Measurements from ENCODE around the gene MAD2L1BP. TPM values are rescaled to one million over a fixed set of nuclear protein-coding genes. Genes with fewer than 3 reads are reported as not detected.

Gene MAD2L1BP
- total and polyA plus RNA-seq, 2 of the 13 experiments (the other 11 are each of a cell fraction or from before 2014, with no cell fraction given) = 54.2 to 55.5 TPM

DNA sequence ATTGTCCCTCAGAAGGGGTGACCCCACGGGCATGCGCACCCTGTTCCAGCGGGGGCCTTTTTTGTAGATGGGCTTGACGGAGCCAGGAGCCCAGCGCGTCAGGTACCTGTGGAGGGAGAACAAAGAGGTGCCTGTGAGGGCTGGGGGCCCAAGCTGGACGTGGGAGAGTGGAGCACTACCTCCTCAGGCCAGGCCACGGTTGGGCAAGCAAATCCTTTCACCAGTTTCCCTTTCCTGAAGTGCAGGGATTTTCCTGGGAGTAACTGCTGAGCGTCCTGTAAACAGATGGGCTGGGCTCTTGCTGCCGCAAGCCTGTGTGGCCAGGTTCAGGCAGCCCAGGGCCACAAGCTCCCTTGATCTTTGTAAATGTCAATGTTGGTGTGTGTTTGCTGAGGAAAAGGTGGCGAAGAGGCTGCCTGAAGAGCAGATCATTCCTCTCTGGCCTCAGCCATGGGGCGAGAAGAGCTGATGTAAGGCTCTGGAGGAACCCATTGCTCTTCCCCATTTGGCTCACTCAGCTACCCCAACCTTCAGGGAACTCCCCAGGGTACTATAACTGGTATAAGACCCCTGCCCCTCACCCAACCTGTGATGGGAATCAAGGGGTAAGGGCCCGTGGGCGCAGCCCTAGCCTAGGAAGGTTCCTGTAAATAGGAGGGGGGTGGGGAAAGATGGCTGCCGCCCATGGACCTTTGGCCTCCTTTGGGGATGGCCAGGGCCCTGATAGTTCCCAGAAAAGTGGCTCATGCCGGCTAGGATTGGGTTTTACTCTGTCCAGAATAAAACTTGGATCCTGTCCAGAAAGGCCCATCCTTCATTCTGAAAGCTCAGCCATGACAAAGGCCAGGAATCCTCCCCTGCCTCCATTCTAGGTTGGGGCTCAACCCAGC is 36.4 kb downstream of the MAD2L1BP start (continued):
- TF ChIP-seq ZBTB44 (CRISPR knock-in tag; IDR thresholded peaks at IDR 0.05) (no peak), CENPT (CRISPR knock-in tag; IDR thresholded peaks at IDR 0.05; ENCODE audit: low read depth) (no peak), RAD51 (IDR thresholded peaks at IDR 0.05; ENCODE audit: borderline replicate concordance) (no peak), ZKSCAN8 (CRISPR knock-in tag; IDR thresholded peaks at IDR 0.05; ENCODE audit: borderline replicate concordance) (peak; percentile 70; the same call in 1 of the 2 replicates), SNAPC2 (CRISPR knock-in tag; IDR thresholded peaks at IDR 0.05) (peak; percentile 97; the same call in 1 of the 2 replicates), ZNF562 (CRISPR knock-in tag; IDR thresholded peaks at IDR 0.05; ENCODE audit: borderline replicate concordance) (no peak), ZNF180 (CRISPR knock-in tag; IDR thresholded peaks at IDR 0.05; ENCODE audit: borderline replicate concordance, low read depth) (no peak), TARDBP (CRISPR knock-in tag; IDR thresholded peaks at IDR 0.05) (peak; percentile 86; the same call in 1 of the 2 replicates), ZSCAN12 (CRISPR knock-in tag; IDR thresholded peaks at IDR 0.05) (no peak), FUBP1 (CRISPR knock-in tag; IDR thresholded peaks at IDR 0.05; ENCODE audit: borderline replicate concordance) (0 out of 2 replicates have a peak, but pooled peaks have one; percentile 68), ZBTB3 (CRISPR knock-in tag; IDR thresholded peaks at IDR 0.05; ENCODE audit: borderline replicate concordance, low read depth) (0 out of 2 replicates have a peak, but pooled peaks have one; percentile 29), ZNF143 (CRISPR knock-in tag; IDR thresholded peaks at IDR 0.05) (no peak; the same call in 1 of the 2 replicates), USF2 (IDR thresholded peaks at IDR 0.05; ENCODE audit: low read depth, low read length) (no peak), USF2 (CRISPR knock-in tag; IDR thresholded peaks at IDR 0.05; ENCODE audit: borderline replicate concordance) (peak; percentile 35; the same call in 1 of the 2 replicates), ZNF24 (IDR thresholded peaks at IDR 0.05) (no peak)
- TF ChIP-seq, protein P1, sequence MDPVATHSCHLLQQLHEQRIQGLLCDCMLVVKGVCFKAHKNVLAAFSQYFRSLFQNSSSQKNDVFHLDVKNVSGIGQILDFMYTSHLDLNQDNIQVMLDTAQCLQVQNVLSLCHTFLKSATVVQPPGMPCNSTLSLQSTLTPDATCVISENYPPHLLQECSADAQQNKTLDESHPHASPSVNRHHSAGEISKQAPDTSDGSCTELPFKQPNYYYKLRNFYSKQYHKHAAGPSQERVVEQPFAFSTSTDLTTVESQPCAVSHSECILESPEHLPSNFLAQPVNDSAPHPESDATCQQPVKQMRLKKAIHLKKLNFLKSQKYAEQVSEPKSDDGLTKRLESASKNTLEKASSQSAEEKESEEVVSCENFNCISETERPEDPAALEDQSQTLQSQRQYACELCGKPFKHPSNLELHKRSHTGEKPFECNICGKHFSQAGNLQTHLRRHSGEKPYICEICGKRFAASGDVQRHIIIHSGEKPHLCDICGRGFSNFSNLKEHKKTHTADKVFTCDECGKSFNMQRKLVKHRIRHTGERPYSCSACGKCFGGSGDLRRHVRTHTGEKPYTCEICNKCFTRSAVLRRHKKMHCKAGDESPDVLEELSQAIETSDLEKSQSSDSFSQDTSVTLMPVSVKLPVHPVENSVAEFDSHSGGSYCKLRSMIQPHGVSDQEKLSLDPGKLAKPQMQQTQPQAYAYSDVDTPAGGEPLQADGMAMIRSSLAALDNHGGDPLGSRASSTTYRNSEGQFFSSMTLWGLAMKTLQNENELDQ (CRISPR knock-in tag; IDR thresholded peaks at IDR 0.05; ENCODE audit: borderline replicate concordance) = no peak
- TF ChIP-seq, protein P2, sequence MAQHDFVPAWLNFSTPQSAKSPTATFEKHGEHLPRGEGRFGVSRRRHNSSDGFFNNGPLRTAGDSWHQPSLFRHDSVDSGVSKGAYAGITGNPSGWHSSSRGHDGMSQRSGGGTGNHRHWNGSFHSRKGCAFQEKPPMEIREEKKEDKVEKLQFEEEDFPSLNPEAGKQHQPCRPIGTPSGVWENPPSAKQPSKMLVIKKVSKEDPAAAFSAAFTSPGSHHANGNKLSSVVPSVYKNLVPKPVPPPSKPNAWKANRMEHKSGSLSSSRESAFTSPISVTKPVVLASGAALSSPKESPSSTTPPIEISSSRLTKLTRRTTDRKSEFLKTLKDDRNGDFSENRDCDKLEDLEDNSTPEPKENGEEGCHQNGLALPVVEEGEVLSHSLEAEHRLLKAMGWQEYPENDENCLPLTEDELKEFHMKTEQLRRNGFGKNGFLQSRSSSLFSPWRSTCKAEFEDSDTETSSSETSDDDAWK (CRISPR knock-in tag; IDR thresholded peaks at IDR 0.05) = no peak
- TF ChIP-seq, protein P3, sequence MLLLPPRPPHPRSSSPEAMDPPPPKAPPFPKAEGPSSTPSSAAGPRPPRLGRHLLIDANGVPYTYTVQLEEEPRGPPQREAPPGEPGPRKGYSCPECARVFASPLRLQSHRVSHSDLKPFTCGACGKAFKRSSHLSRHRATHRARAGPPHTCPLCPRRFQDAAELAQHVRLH (CRISPR knock-in tag; IDR thresholded peaks at IDR 0.05; ENCODE audit: borderline replicate concordance, low read depth) = no peak
